Thyroid gland (tissue), 4 donors: Measurements from ENCODE around the gene MTMR4.

Source experiments
- POLR2A ChIP-seq, 2 donors: fragments of 450-650 bp; IDR thresholded peaks; one replicate each; pipeline ENCODE4 v1.6.1; 2017; ENCODE audit warnings: antibody characterized with exemption in 2 of 2, mild to moderate bottlenecking in 2 of 2, moderate library complexity in 1 of 2
- TF ChIP-seq, protein P1 (sequence below), 6 experiments: fragments of 200-600 bp in 3 of 6; fragments of 450-650 bp in 3 of 6; sonication (generic) in 3 of 6; IDR thresholded peaks; one replicate each; pipeline ENCODE4 v1.5.1; 2016 to 2019; ENCODE audit warnings: antibody characterized with exemption in 6 of 6, mild to moderate bottlenecking in 2 of 6, inconsistent platforms in 1 of 6, moderate library complexity in 1 of 6

DNA sequence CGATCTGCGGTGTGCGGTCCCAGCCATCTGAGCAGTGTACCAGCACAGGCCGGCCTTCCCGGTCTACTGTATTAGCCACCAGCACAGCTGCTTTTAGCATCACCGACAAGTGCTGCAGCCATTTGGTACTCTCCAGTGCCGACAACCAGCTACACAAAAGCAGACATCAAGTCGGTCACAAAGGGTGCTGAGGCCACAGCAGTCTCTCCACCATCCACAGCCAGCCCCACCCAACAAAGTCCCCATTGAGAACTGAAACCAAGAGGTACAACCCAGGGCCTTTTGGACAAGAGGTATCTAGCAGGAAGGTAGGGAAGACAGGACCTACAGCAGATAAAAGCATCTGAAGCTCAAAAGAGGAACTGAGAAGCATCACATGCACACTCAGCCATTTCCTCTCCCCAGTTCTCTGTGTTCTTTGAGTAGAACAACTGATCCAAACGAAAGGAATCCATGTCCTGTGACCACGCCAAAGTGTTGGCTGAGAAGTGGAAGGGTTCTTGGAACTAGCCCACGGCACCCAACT lies 9.5 kb downstream of the MTMR4 start:
- TF ChIP-seq, protein P1, sequence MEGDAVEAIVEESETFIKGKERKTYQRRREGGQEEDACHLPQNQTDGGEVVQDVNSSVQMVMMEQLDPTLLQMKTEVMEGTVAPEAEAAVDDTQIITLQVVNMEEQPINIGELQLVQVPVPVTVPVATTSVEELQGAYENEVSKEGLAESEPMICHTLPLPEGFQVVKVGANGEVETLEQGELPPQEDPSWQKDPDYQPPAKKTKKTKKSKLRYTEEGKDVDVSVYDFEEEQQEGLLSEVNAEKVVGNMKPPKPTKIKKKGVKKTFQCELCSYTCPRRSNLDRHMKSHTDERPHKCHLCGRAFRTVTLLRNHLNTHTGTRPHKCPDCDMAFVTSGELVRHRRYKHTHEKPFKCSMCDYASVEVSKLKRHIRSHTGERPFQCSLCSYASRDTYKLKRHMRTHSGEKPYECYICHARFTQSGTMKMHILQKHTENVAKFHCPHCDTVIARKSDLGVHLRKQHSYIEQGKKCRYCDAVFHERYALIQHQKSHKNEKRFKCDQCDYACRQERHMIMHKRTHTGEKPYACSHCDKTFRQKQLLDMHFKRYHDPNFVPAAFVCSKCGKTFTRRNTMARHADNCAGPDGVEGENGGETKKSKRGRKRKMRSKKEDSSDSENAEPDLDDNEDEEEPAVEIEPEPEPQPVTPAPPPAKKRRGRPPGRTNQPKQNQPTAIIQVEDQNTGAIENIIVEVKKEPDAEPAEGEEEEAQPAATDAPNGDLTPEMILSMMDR (IDR thresholded peaks at IDR 0.05) = no peak
- no peak for TF ChIP-seq POLR2A (IDR thresholded peaks at IDR 0.05)
